ENCODE data around the gene CD79B. TPM values are rescaled to one million over a fixed set of nuclear protein-coding genes. Genes with fewer than 3 reads are reported as not detected.
"Not testable (repeated sequence)": the region's sequence is repeated elsewhere in the genome, so short reads cannot be mapped to it uniquely, and the experiment has no call there.

The CD79B gene
- total RNA-seq, 1 donor from 2014 or later, result 706 TPM

DNA sequence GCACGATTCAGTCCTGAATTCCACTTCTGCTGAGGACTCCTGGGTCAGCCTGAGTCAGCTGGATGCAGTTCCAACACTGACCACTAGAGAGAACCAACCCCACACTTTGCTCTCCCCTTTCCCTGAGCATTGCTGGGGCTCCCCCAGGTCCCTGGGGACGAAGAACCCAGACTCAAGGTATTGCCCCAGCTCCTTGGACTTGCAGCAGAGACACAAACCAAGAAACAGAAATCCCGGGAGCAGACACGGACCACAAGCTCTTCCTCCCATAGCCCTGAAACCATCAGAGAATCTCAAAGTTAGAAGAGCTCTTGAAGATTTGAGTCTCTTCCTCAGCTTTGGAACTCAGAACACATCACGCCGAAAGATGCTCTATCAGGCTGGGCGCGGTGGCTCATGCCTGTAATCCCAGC lies 12.8 kb downstream of the CD79B start:
- DNase-seq (peak; percentile 65), ATAC-seq (ENCODE audit: low read depth) (peak; percentile 49)
- intact Hi-C loops (cut with micrococcal nuclease), result loop anchor here (1.0 kb wide), 6 partner anchors 13 to 106 kb away; partner anchors contain the start of genes CD79B and ICAM2
- Mint-ChIP-seq H3K9me3 (no peaks in the 10 kb centered on the region), H3K4me3 (peak overlapping the region; percentile 77), H3K27ac (peak overlapping the region; percentile 75), H3K4me1 (peaks cover 85% of the 10 kb centered on the region), H3K36me3 (ENCODE audit: low read depth) (no peaks in the 10 kb centered on the region), H3K27me3 (no peaks in the 10 kb centered on the region)
- ChIA-PET POLR2A (interaction anchor here (0.6 to 19.1 kb wide), 22 partner anchors 11 to 226 kb away, joined by 3 to 837 read pairs (median 7); partner anchors contain the start of genes CD79B, ERN1, ICAM2 and PRR29), CTCF (interaction anchor here (0.6 to 12.3 kb wide), 20 partner anchors 8 to 213 kb away, joined by 3 to 321 read pairs (median 8); partner anchors contain the start of genes CD79B, CSHL1, ERN1 and ICAM2)
- TF ChIP-seq CTCF (IDR thresholded peaks at IDR 0.05), result no peak

DNA sequence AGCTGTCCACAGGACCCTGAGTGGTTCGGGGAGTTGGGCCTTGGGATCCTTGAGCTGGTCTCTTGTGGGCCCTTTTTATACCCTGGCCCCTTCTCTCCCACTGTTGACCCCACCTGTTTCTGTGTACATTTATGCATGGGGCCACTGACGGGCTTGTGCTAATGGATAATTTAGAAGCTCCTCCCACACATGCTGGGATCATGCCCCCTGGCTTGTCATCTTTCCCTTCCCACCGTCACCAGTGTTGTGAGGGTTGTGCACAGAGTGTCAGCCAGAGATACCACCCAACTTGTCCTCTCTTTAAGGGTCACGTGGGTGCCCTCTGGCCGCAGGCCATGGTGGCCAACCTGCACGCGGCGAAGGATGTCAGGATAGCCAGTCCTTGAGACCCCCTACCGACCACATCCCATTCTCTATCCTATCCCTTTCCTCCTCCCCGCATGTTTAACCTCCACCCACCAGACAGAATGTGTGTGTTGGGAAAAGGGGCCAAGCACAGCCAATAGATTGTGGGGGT lies 13.3 kb downstream of the CD79B start, which contains the start of gene GH1:
Gene GH1 (minus strand): TSS at position 51 of the 517 bp plus-strand sequence. CDS start 63 bp downstream, outside the sequence.
- not testable (repeated sequence) for H3K27me3 Mint-ChIP-seq; H3K36me3 Mint-ChIP-seq (ENCODE audit: low read depth); H3K9me3 Mint-ChIP-seq; DNase-seq; ATAC-seq (ENCODE audit: low read depth)
- ChIA-PET CTCF (interaction anchor here (0.6 to 12.3 kb wide), 17 partner anchors 7 to 213 kb away, joined by 3 to 321 read pairs (median 12); partner anchors contain the start of genes CD79B, CSHL1, ERN1 and ICAM2), POLR2A (interaction anchor here (0.6 to 19.1 kb wide), 17 partner anchors 11 to 110 kb away, joined by 3 to 837 read pairs (median 7); partner anchors contain the start of genes CD79B and ICAM2)
- peaks cover 86% of the 10 kb centered on the region for H3K4me1 Mint-ChIP-seq
- peak within 1 kb of the TSS; percentile 77 for H3K4me3 Mint-ChIP-seq
- intact Hi-C loops (cut with micrococcal nuclease), result loop anchor here (1.0 kb wide), 6 partner anchors 13 to 106 kb away; partner anchors contain the start of genes CD79B and ICAM2
- peak within 1 kb of the TSS; percentile 75 for H3K27ac Mint-ChIP-seq

DNA sequence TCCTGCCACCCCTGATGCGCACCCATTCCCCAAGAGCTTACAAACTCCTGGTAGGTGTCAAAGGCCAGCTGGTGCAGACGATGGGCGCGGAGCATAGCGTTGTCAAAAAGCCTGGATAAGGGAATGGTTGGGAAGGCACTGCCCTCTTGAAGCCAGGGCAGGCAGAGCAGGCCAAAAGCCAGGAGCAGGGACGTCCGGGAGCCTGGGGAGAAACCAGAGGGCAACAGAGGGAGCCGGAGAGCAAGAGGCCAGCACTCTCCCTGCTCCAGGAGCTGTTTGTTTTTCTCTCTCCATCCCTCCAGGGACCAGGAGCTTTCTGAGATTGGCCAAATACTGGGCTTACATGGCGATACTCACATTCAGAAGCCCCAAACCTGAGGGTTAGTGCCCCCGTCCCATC lies 13.8 kb downstream of the CD79B start:
- no peaks in the 10 kb centered on the region for H3K27me3 Mint-ChIP-seq
- ChIA-PET CTCF (interaction anchor here (1.0 to 12.3 kb wide), 11 partner anchors 13 to 214 kb away, joined by 4 to 321 read pairs (median 46); partner anchors contain the start of genes CD79B, ERN1 and ICAM2), POLR2A (interaction anchor here (1.3 to 19.1 kb wide), 8 partner anchors 12 to 108 kb away, joined by 3 to 837 read pairs (median 28); partner anchors contain the start of genes CD79B and ICAM2)
- H3K4me1 Mint-ChIP-seq, result peaks cover 87% of the 10 kb centered on the region
- intact Hi-C loops (cut with micrococcal nuclease), result no loop called here
- no peak overlapping the region for H3K27ac Mint-ChIP-seq
- H3K4me3 Mint-ChIP-seq, result no peak overlapping the region
- ATAC-seq (ENCODE audit: low read depth) (no peak), DNase-seq (no peak)
- H3K9me3 Mint-ChIP-seq, result no peaks in the 10 kb centered on the region
- no peaks in the 10 kb centered on the region for H3K36me3 Mint-ChIP-seq (ENCODE audit: low read depth)
- no peak for TF ChIP-seq CTCF (IDR thresholded peaks at IDR 0.05)

- Mint-ChIP-seq H3K9me3 (no peaks in the 10 kb centered on the region), H3K36me3 (ENCODE audit: low read depth) (no peaks in the 10 kb centered on the region), H3K27me3 (no peaks in the 10 kb centered on the region), H3K4me3 (no peak overlapping the region), H3K27ac (no peak overlapping the region), H3K4me1 (peaks cover 86% of the 10 kb centered on the region)
- TF ChIP-seq CTCF (IDR thresholded peaks at IDR 0.05), result no peak
- intact Hi-C loops (cut with micrococcal nuclease), result no loop called here
- ATAC-seq (ENCODE audit: low read depth) (no peak), DNase-seq (no peak)
- POLR2A ChIA-PET, result interaction anchor here (1.3 to 19.1 kb wide), 5 partner anchors 13 to 74 kb away, joined by 3 to 837 read pairs (median 33); partner anchors contain the start of gene CD79B
- CTCF ChIA-PET, result interaction anchor here (4.2 to 12.3 kb wide), 6 partner anchors 14 to 215 kb away, joined by 46 to 321 read pairs (median 116); partner anchors contain the start of genes CD79B and ERN1
Measured at GRCh38 chr17:63917646-63918045, 14.5 kb downstream of the CD79B start.

- H3K36me3 Mint-ChIP-seq (ENCODE audit: low read depth); H3K9me3 Mint-ChIP-seq; H3K4me3 Mint-ChIP-seq; H3K27me3 Mint-ChIP-seq; H3K27ac Mint-ChIP-seq; intact Hi-C loops (cut with micrococcal nuclease); ATAC-seq (ENCODE audit: low read depth); DNase-seq: not testable (repeated sequence)
- ChIA-PET CTCF (interaction anchor here (4.2 to 12.3 kb wide), 5 partner anchors 15 to 215 kb away, joined by 46 to 321 read pairs (median 116); partner anchors contain the start of genes CD79B and ERN1), POLR2A (interaction anchor here (1.3 to 19.1 kb wide), 4 partner anchors 13 to 73 kb away, joined by 3 to 837 read pairs (median 140); partner anchors contain the start of gene CD79B)
- peaks cover 86% of the 10 kb centered on the region for H3K4me1 Mint-ChIP-seq
Measured at GRCh38 chr17:63917206-63917605, 14.9 kb downstream of the CD79B start.
